GM18499 (cell line): ENCODE data around the gene SCARB2.
A peak's percentile ranks its signal among the peaks of the same experiment; 100 is the strongest.

Source experiments
- ATAC-seq: cut with Tn5 transposase; IDR thresholded peaks from one replicate; pipeline ENCODE4 v1.9.1; 2021; ENCODE audit warnings: moderate number of reproducible peaks; ENCODE audit not compliant: insufficient read depth, unreplicated experiment

SCARB2 gene

GRCh38 chr4:76166480-76166879 is 47.1 kb downstream of the SCARB2 start:
- ATAC-seq: no peak

- no peak for ATAC-seq
These were observed 53.3 kb downstream of the SCARB2 start for GRCh38 chr4:76160355-76160754.

GRCh38 chr4:76156635-76157034 is 57.0 kb downstream of the SCARB2 start:
- no peak for ATAC-seq

- ATAC-seq: no peak
These were observed 57.6 kb downstream of the SCARB2 start for GRCh38 chr4:76155979-76156378.

DNA sequence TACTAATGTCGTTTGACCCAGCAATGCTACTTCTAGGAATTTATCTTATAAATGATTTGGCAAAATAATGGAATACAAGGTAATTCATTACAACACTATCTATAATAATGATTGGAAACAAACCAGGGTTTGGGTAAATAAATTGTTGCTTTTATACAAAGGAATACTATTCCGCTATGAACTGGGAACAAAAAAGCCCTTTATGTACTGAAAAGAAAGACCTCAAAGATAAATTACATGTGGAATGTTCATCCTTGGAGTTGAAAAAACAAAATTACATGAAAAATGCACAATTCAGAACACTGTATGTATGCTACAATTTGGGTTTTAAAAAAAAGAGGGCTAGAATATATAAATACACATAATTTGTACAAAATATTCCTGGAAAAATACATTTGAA is 60.3 kb downstream of the SCARB2 start:
- no peak for ATAC-seq

DNA sequence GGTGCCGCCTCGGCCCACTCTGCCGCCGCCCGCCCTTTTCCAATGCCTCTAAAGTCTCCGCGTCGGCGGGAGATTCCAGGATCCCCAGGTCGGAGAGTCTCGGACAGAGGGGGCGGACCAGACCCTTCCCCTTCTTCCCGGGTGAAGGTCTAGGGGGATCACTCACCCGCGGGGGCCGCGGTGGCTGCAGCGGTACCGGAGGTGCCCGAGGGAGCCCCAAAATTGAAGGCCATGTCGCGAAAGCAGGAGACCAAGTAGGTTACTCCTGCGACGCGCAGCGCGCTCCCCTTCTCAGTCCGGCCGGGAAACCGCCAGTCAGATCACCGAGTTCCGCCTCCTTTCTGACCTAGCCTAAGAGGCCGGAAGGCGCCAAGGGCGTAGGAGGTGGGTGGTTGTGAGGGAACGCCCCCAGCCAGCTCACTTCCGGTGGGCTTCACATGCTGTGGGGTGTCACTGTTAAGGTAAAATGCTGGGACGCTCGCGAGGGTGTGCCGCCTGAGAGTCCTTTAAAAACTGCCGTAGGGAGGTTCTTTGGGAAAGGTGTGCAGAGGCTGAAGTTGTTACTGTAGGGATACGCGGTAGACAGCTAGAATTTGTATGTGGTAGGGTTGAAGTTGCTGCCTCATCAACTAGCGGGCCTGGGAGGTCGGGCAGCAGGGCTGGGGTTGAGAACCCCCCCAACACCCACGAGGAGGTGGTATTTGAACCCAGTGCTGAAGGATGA is 65.3 kb downstream of the SCARB2 start, which contains the start of gene NUP54:
TSS of gene NUP54 (minus strand) at position 256 of the 724 bp plus-strand sequence. CDS start at position 233, 23 bp downstream.
- ATAC-seq: peak; percentile 95

DNA sequence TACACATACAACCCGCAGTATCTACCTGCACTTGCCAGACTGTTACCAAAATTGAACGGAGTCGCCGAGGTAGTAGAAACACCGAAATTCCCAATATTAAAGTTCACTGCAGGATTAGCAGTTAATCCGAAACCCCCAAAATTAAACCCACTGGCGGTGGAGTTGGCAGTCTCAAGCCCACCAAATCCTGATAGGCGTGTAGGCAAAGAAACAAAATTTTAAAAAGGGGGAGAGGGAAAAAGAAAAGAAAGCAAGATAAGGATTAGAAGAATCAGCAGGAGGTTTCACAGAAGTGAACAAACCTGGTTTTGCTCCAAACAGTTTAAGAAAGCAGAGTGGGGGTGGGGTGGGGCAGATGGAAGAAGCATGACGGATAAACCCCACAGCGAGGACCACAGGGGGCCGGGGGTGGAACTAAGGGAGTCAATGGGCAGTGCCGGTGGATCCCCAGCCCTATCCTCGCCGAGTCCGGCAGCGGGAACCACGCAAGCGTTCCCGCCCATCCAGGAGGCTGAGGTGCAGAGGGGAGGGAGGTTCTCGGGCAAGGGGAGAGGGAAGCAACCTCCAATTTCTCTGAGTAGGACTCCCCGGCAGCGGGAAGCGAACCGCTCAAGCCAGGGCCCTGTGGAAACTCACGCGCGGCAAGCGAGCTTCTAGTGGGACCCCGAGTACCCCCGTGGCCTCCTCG is 66.0 kb downstream of the SCARB2 start:
- ATAC-seq: peak; percentile 14

DNA sequence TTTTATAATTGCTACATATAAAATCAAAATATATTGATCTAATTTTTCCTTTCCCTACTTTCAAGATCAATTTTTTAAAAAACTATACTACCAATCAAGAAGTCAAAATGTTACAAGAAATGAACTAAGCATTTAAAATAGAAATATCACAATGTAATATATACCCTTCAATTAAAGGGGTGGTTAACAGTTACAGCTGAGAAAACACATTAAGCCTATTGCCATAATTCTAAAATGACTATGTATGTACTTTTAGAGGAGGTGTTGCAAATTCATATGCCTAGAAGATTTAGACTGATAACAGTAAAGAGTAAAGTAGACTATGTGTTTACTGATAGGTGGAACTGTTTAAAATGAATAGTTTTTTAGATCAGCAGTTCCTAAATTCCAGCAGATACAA is 69.1 kb downstream of the SCARB2 start:
- ATAC-seq: no peak

- no peak for ATAC-seq
These were observed 72.4 kb downstream of the SCARB2 start for GRCh38 chr4:76141241-76141640.

GRCh38 chr4:76127754-76128153 is 85.9 kb downstream of the SCARB2 start:
- ATAC-seq: no peak

- no peak for ATAC-seq
These were observed 87.8 kb downstream of the SCARB2 start for GRCh38 chr4:76125816-76126215.

- ATAC-seq: no peak
These were observed 93.4 kb downstream of the SCARB2 start for GRCh38 chr4:76120199-76120598.

DNA sequence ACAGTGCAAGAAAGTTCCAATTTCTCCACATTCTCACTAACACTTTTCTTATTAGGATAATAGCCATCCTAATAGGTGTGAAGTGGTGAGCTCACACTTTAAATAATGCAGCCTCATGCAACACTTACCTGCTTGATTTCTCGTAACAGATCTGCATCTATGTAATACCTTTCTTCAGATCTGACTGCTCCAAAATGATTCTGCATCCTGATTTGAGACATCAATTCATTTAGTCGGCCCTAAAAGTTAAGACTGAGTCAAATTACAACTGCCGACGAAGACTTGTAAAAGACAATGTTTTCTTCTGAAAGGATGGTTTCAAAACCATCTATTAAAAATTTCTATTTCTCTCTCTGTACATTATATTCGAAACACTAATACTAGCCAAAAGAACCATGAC is 96.1 kb downstream of the SCARB2 start:
- no peak for ATAC-seq

DNA sequence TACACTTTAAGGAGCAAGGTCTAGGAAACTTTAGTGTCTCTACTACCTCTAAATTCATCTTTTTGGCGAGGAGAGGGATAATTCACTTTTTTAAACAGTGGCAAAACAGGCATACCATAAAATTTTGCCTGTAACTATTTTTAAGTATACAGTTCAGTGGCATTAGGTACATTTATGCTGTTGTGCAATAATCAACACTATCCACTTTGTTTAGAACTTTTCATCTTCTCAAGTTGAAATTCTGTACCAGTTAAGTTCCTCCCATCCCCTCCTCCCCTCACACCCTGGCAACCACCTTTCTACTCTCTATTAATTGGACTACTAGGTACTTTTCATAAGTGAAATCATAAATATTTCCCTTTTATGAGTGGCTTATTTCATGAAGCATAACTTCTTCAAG is 96.8 kb downstream of the SCARB2 start:
- ATAC-seq: no peak
